Duodenal mucosa (tissue), 2 donors: ENCODE measurements around the gene LIN28A.

ENCODE experiments used
- H3K27ac ChIP-seq: one replicate; pipeline ENCODE4 v1.7.0; 2013; ENCODE audit warnings: low read depth, low read length
- H3K27me3 ChIP-seq, 2 donors: one replicate each; pipeline ENCODE4 v1.7.0; 2013; ENCODE audit warnings: low read length in 2 of 2, control low read depth in 1 of 2; ENCODE audit not compliant: insufficient read depth in 2 of 2, control insufficient read depth in 1 of 2
- H3K36me3 ChIP-seq, 2 donors: one replicate each; pipeline ENCODE4 v1.7.0; 2013; ENCODE audit warnings: low read length in 2 of 2, control low read depth in 1 of 2; ENCODE audit not compliant: insufficient read depth in 2 of 2, control insufficient read depth in 1 of 2
- H3K4me1 ChIP-seq, 2 donors: one replicate each; pipeline ENCODE4 v1.7.0; 2013; ENCODE audit warnings: low read length in 2 of 2, control low read depth in 1 of 2; ENCODE audit not compliant: insufficient read depth in 2 of 2, control insufficient read depth in 1 of 2
- H3K4me3 ChIP-seq, 2 donors: one replicate each; pipeline ENCODE4 v1.7.0; 2013; ENCODE audit warnings: low read length in 2 of 2, low read depth in 1 of 2
- H3K9ac ChIP-seq, 2 donors: one replicate each; pipeline ENCODE4 v1.7.0; 2013; ENCODE audit warnings: low read length in 2 of 2, low read depth in 1 of 2
- H3K9me3 ChIP-seq, 2 donors: one replicate each; pipeline ENCODE4 v1.7.0; 2013; ENCODE audit warnings: low read length in 2 of 2, control low read depth in 1 of 2; ENCODE audit not compliant: control insufficient read depth in 1 of 2

Gene LIN28A, protein sequence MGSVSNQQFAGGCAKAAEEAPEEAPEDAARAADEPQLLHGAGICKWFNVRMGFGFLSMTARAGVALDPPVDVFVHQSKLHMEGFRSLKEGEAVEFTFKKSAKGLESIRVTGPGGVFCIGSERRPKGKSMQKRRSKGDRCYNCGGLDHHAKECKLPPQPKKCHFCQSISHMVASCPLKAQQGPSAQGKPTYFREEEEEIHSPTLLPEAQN

DNA sequence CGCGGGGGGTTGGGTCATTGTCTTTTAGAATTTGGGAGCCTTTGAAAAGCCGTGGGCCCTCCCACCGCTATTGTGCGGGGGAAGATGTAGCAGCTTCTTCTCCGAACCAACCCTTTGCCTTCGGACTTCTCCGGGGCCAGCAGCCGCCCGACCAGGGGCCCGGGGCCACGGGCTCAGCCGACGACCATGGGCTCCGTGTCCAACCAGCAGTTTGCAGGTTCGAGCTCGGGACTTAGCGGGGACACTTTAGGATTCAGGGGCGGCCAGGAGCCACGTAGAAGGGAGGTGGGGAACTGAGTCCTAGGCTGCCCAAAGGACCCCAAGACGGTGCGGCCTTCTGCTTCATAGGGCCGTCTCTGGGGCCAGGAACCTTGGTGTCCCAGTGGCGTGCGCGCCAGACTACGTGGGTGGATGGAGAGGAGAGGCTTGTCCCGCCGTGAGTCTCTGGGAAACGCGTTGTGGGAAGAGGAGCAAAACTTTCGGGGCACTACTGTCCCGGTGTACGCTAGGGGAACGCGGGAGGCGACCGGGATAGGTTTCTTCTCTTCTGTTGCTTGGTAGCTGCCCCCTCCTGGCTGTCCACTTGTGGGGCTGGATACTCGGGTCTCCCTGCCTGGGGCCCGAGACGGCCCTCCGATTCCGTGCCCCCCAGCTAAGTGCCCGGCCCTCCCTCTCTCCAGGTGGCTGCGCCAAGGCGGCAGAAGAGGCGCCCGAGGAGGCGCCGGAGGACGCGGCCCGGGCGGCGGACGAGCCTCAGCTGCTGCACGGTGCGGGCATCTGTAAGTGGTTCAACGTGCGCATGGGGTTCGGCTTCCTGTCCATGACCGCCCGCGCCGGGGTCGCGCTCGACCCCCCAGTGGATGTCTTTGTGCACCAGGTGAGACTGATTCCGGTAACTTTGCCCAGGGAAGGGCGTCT, at the start of gene LIN28A:
TSS of gene LIN28A (plus strand) at position 112 of the 918 bp plus-strand sequence. CDS start at position 187, 75 bp downstream.
- no peaks in the 10 kb centered on the region for H3K4me1 ChIP-seq
- no peak within 1 kb of the TSS for H3K9ac ChIP-seq
- no peak within 1 kb of the TSS for H3K4me3 ChIP-seq
- H3K27me3 ChIP-seq, result peaks cover 43 to 71% of the 10 kb centered on the region in 2 donors
- H3K27ac ChIP-seq, result no peak within 1 kb of the TSS
- H3K36me3 ChIP-seq, result no peaks in the 10 kb centered on the region
- H3K9me3 ChIP-seq, result no peaks in the 10 kb centered on the region

- Histone ChIP-seq H3K4me3 (no peak overlapping the region), H3K27ac (no peak overlapping the region), H3K27me3 (peaks cover 18 to 25% of the 10 kb centered on the region in 2 donors), H3K36me3 (no peaks in the 10 kb centered on the region), H3K9me3 (no peaks in the 10 kb centered on the region), H3K9ac (no peak overlapping the region), H3K4me1 (peaks cover 21 to 32% of the 10 kb centered on the region in 2 donors)
Measured at GRCh38 chr1:26361605-26362122, 49.0 kb upstream of the LIN28A start.

GRCh38 chr1:26362331-26362730, 48.3 kb upstream of the LIN28A start:
- Histone ChIP-seq H3K36me3 (no peaks in the 10 kb centered on the region), H3K4me3 (no peak overlapping the region), H3K9ac (no peak overlapping the region), H3K4me1 (peaks cover 16 to 27% of the 10 kb centered on the region in 2 donors), H3K27ac (no peak overlapping the region), H3K27me3 (peaks cover 18 to 25% of the 10 kb centered on the region in 2 donors), H3K9me3 (no peaks in the 10 kb centered on the region)

GRCh38 chr1:26363549-26364448, 46.8 kb upstream of the LIN28A start:
- H3K9ac ChIP-seq, result no peak overlapping the region
- H3K27ac ChIP-seq, result no peak overlapping the region
- H3K27me3 ChIP-seq, result peaks cover 18 to 25% of the 10 kb centered on the region in 2 donors
- H3K4me1 ChIP-seq, result peaks cover 8 to 20% of the 10 kb centered on the region in 2 donors
- no peaks in the 10 kb centered on the region for H3K36me3 ChIP-seq
- no peak overlapping the region for H3K4me3 ChIP-seq
- H3K9me3 ChIP-seq, result no peaks in the 10 kb centered on the region

DNA sequence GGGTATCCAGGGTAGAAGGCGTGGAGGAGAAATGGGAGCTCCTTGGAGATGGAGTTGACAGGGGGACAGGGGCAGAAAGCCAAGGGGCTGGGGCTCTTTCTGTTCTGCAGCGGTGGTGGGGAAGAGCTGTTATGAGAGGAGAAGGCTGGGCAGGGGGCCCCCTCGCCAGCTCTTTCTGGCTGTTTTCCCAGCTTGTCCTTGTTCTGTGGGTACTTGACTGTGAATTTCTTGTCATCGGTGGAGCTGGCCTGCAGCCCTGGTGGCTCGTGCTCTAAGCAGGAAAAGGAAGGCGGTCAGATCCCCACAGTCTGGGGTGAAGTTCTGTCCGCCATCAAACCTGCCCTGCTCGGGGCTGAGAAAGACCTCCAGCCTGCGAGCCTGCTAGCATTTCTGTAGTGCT, 45.7 kb upstream of the LIN28A start:
- Histone ChIP-seq H3K9me3 (no peaks in the 10 kb centered on the region), H3K4me1 (peaks cover 6 to 17% of the 10 kb centered on the region in 2 donors), H3K36me3 (no peaks in the 10 kb centered on the region), H3K27ac (no peak overlapping the region), H3K4me3 (no peak overlapping the region), H3K9ac (no peak overlapping the region), H3K27me3 (peaks cover 18 to 25% of the 10 kb centered on the region in 2 donors)

GRCh38 chr1:26367441-26367840, 43.2 kb upstream of the LIN28A start:
- no peak overlapping the region for H3K4me3 ChIP-seq
- no peaks in the 10 kb centered on the region for H3K36me3 ChIP-seq
- no peaks in the 10 kb centered on the region for H3K9me3 ChIP-seq
- no peak overlapping the region for H3K9ac ChIP-seq
- peaks cover 0 to 4% of the 10 kb centered on the region in 2 donors for H3K4me1 ChIP-seq
- H3K27me3 ChIP-seq, result peaks cover 3 to 4% of the 10 kb centered on the region in 2 donors
- H3K27ac ChIP-seq, result no peak overlapping the region

DNA sequence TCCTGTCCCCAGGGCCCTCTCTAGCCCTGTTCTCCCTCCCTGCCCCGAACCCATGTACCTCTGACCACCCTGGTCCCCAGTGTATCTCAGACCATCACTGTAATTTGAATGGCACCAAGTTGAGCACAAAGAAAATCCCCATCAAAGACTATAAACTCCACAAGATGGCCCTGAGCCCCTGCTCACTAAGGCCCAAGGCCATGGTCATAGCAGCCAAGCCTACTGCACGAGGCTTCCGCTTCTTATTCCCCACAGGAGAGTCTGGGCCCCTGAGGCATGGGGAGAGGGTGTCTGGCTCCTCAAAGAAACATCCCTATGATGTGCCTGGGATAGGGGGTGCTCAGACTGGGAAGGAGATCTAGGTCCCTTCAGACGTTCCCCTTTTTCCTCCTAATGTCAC, 42.6 kb upstream of the LIN28A start:
- H3K4me1 ChIP-seq, result peaks cover 0 to 8% of the 10 kb centered on the region in 2 donors
- no peak overlapping the region for H3K4me3 ChIP-seq
- no peak overlapping the region for H3K9ac ChIP-seq
- peaks cover 3 to 4% of the 10 kb centered on the region in 2 donors for H3K27me3 ChIP-seq
- H3K9me3 ChIP-seq, result no peaks in the 10 kb centered on the region
- no peak overlapping the region for H3K27ac ChIP-seq
- H3K36me3 ChIP-seq, result no peaks in the 10 kb centered on the region

DNA sequence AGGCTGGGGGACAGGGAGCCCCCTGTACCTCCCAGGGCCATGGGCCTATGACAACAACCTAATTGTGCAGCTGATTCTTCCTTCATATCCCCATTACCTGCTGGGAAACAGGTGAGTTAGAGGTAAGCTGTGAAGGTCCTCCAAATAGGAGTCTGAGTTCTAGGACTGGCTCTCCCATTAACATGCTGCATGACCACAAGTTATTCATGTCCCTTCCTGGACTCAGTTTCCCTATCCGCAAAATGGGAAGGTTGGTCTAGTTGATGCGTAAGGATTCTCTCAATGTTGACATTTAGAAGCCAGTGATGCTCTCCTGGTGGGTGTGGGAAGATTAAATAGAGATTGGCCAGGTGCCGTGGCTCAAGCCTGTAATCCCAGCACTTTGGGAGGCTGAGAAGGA, 42.1 kb upstream of the LIN28A start:
- no peaks in the 10 kb centered on the region for H3K9me3 ChIP-seq
- peaks cover 0 to 8% of the 10 kb centered on the region in 2 donors for H3K4me1 ChIP-seq
- H3K9ac ChIP-seq, result no peak overlapping the region
- no peaks in the 10 kb centered on the region for H3K36me3 ChIP-seq
- H3K4me3 ChIP-seq, result no peak overlapping the region
- H3K27ac ChIP-seq, result no peak overlapping the region
- peaks cover 3 to 4% of the 10 kb centered on the region in 2 donors for H3K27me3 ChIP-seq

GRCh38 chr1:26370591-26371382, 39.8 kb upstream of the LIN28A start:
- Histone ChIP-seq H3K9me3 (no peaks in the 10 kb centered on the region), H3K36me3 (no peaks in the 10 kb centered on the region), H3K4me1 (peaks cover 0 to 5% of the 10 kb centered on the region in 2 donors), H3K9ac (no peak overlapping the region), H3K4me3 (no peak overlapping the region), H3K27ac (no peak overlapping the region), H3K27me3 (no peaks in the 10 kb centered on the region)
